Measurements from ENCODE around the gene B3GAT1. TPM values are rescaled to one million over a fixed set of nuclear protein-coding genes. Genes with fewer than 3 reads are reported as not detected.

The B3GAT1 gene
- total RNA-seq, 1 experiment from 2014 or later = 0.35 TPM

DNA sequence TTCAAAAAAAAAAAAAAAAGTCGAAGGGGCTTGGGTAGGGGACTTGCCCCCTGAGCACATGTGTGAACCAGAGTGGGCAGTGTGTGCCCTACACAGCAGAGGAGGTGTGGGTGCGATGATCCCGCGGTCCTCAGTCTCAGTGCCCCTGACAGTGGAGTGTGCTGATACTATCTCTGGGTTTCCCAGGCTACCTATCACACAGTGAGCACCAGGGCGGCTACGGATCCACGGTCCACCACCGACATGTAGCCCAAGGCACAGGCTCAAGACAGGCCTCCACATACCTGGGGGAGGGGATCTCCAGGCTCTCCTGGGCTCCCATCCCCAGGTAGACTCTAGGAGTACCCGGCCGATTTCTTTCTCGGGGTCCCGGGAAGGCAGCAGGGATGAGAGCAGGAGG, 9.1 kb downstream of the B3GAT1 start:
- no peak for DNase-seq
- CTCF ChIA-PET = no interaction called here
- BruUV-seq (replicated peaks) = no TSS peak

GRCh38 chr11:134401825-134402809, 9.9 kb downstream of the B3GAT1 start:
- H3K9me3 Mint-ChIP-seq (ENCODE audit: low read depth, unreplicated experiment) = no peaks in the 10 kb centered on the region
- H3K4me3 Mint-ChIP-seq (ENCODE audit: low read depth, unreplicated experiment) = no peak overlapping the region
- CTCF ChIA-PET = interaction anchor here (0.7 kb wide), 1 partner anchor 1032 kb away, joined by 3 read pairs; no protein-coding TSS in a partner anchor

More for the DNA sequence above, 9.1 kb downstream of the B3GAT1 start:
- Mint-ChIP-seq H3K27me3 (ENCODE audit: unreplicated experiment) (peaks cover 70% of the 10 kb centered on the region), H3K4me3 (ENCODE audit: low read depth, unreplicated experiment) (no peak overlapping the region), H3K36me3 (ENCODE audit: insufficient read depth, unreplicated experiment) (no peaks in the 10 kb centered on the region), H3K4me1 (ENCODE audit: low read depth, unreplicated experiment) (no peaks in the 10 kb centered on the region), H3K27ac (ENCODE audit: unreplicated experiment) (no peak overlapping the region), H3K9me3 (ENCODE audit: low read depth, unreplicated experiment) (no peaks in the 10 kb centered on the region)
- intact Hi-C loops (cut with micrococcal nuclease; ENCODE audit: unreplicated experiment) = no loop called here
- TF ChIP-seq, protein P1, sequence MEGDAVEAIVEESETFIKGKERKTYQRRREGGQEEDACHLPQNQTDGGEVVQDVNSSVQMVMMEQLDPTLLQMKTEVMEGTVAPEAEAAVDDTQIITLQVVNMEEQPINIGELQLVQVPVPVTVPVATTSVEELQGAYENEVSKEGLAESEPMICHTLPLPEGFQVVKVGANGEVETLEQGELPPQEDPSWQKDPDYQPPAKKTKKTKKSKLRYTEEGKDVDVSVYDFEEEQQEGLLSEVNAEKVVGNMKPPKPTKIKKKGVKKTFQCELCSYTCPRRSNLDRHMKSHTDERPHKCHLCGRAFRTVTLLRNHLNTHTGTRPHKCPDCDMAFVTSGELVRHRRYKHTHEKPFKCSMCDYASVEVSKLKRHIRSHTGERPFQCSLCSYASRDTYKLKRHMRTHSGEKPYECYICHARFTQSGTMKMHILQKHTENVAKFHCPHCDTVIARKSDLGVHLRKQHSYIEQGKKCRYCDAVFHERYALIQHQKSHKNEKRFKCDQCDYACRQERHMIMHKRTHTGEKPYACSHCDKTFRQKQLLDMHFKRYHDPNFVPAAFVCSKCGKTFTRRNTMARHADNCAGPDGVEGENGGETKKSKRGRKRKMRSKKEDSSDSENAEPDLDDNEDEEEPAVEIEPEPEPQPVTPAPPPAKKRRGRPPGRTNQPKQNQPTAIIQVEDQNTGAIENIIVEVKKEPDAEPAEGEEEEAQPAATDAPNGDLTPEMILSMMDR (IDR thresholded peaks at IDR 0.05; ENCODE audit: unreplicated experiment) = no peak

GRCh38 chr11:134399996-134400395, 12.0 kb downstream of the B3GAT1 start:
- Mint-ChIP-seq H3K36me3 (ENCODE audit: insufficient read depth, unreplicated experiment) (no peaks in the 10 kb centered on the region), H3K4me3 (ENCODE audit: low read depth, unreplicated experiment) (no peak overlapping the region), H3K9me3 (ENCODE audit: low read depth, unreplicated experiment) (no peaks in the 10 kb centered on the region), H3K27ac (ENCODE audit: unreplicated experiment) (no peak overlapping the region), H3K27me3 (ENCODE audit: unreplicated experiment) (peaks cover 56% of the 10 kb centered on the region), H3K4me1 (ENCODE audit: low read depth, unreplicated experiment) (no peaks in the 10 kb centered on the region)
- TF ChIP-seq, protein P1 (IDR thresholded peaks at IDR 0.05; ENCODE audit: unreplicated experiment) = no peak
- no peak for DNase-seq
- BruUV-seq (replicated peaks) = no TSS peak
- intact Hi-C loops (cut with micrococcal nuclease; ENCODE audit: unreplicated experiment) = no loop called here
- CTCF ChIA-PET = no interaction called here

More at GRCh38 chr11:134401825-134402809, 9.9 kb downstream of the B3GAT1 start:
- Mint-ChIP-seq H3K4me1 (ENCODE audit: low read depth, unreplicated experiment) (no peaks in the 10 kb centered on the region), H3K27ac (ENCODE audit: unreplicated experiment) (no peak overlapping the region), H3K36me3 (ENCODE audit: insufficient read depth, unreplicated experiment) (no peaks in the 10 kb centered on the region), H3K27me3 (ENCODE audit: unreplicated experiment) (peaks cover 70% of the 10 kb centered on the region)
- TF ChIP-seq, protein P1 (IDR thresholded peaks at IDR 0.05; ENCODE audit: unreplicated experiment) = no peak
- no peak for DNase-seq
- intact Hi-C loops (cut with micrococcal nuclease; ENCODE audit: unreplicated experiment) = no loop called here
- BruUV-seq (replicated peaks) = no TSS peak

DNA sequence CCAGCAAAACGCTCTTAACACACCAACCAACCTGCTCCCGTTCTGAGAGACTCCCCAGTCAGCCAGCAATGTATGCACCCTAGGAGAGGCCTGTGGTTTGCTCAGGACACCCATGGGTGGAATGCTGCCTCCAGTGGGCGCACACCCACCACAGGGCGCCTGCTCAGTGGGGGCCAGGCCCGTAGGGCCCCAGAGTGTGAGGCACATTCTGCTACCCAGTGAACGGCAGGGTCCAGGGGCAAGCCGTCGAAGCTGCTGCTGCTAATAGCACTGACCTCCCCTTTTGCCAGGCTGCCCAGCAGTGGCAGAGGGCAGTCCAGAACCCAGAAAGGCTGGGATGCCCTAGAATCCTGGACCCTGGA, 12.8 kb downstream of the B3GAT1 start:
- no peak overlapping the region for H3K27ac Mint-ChIP-seq (ENCODE audit: unreplicated experiment)
- no peak overlapping the region for H3K4me3 Mint-ChIP-seq (ENCODE audit: low read depth, unreplicated experiment)
- TF ChIP-seq, protein P1 (IDR thresholded peaks at IDR 0.05; ENCODE audit: unreplicated experiment) = no peak
- no peaks in the 10 kb centered on the region for H3K4me1 Mint-ChIP-seq (ENCODE audit: low read depth, unreplicated experiment)
- DNase-seq = no peak
- intact Hi-C loops (cut with micrococcal nuclease; ENCODE audit: unreplicated experiment) = no loop called here
- BruUV-seq (replicated peaks) = no TSS peak
- no peaks in the 10 kb centered on the region for H3K36me3 Mint-ChIP-seq (ENCODE audit: insufficient read depth, unreplicated experiment)
- no peaks in the 10 kb centered on the region for H3K9me3 Mint-ChIP-seq (ENCODE audit: low read depth, unreplicated experiment)
- CTCF ChIA-PET = no interaction called here
- H3K27me3 Mint-ChIP-seq (ENCODE audit: unreplicated experiment) = peaks cover 52% of the 10 kb centered on the region
